GM23338 (cell line): ENCODE results near the gene MYOZ1. TPM values are rescaled to one million over a fixed set of nuclear protein-coding genes. Genes with fewer than 3 reads are reported as not detected.

ENCODE experiments used
- ATAC-seq: fragments of 200-7000 bp; cut with Tn5 transposase; 3 replicates; pipeline ENCODE4 v1.9.1; 2020
- DNase-seq: peaks from one replicate; pipeline ENCODE4 v3.0.0-alpha.2; 2015; ENCODE audit warnings: low spot score
- H2AFZ ChIP-seq: fragments of 200-600 bp; sonication (generic); 2 replicates; pipeline ENCODE4 v1.8.0; 2016; ENCODE audit warnings: antibody characterized with exemption, mild to moderate bottlenecking, moderate library complexity
- H3F3A ChIP-seq: fragments of 200-600 bp; sonication (generic); replicated peaks from 2 replicates; pipeline ENCODE4 v1.8.0; 2017; ENCODE audit warnings: antibody characterized with exemption, mixed run types, low read depth
- H3K27ac ChIP-seq: fragments of 200-600 bp; sonication (generic); 2 replicates; pipeline ENCODE4 v1.6.1; 2016; ENCODE audit warnings: low read depth
- H3K27me3 ChIP-seq: fragments of 200-600 bp; sonication (generic); 2 replicates; pipeline ENCODE4 v1.8.0; 2016; ENCODE audit warnings: mild to moderate bottlenecking, mixed run types, moderate library complexity; ENCODE audit not compliant: insufficient read depth
- H3K36me3 ChIP-seq: fragments of 200-600 bp; sonication (generic); 2 replicates; pipeline ENCODE4 v1.8.0; 2016; ENCODE audit warnings: mild to moderate bottlenecking; ENCODE audit not compliant: insufficient read depth
- H3K4me1 ChIP-seq: fragments of 200-600 bp; sonication (generic); 2 replicates; pipeline ENCODE4 v1.8.0; 2016; ENCODE audit warnings: mild to moderate bottlenecking, moderate library complexity; ENCODE audit not compliant: insufficient read depth
- H3K4me2 ChIP-seq: fragments of 200-600 bp; sonication (generic); 2 replicates; pipeline ENCODE4 v1.7.1; 2017; ENCODE audit warnings: mixed run types
- H3K4me3 ChIP-seq: fragments of 200-600 bp; sonication (generic); 2 replicates; pipeline ENCODE4 v1.6.1; 2016; ENCODE audit warnings: mixed run types
- H3K79me2 ChIP-seq: fragments of 200-600 bp; sonication (generic); replicated peaks from 2 replicates; pipeline ENCODE4 v1.8.0; 2017; ENCODE audit warnings: mild to moderate bottlenecking; ENCODE audit not compliant: insufficient read depth
- H3K9me2 ChIP-seq: fragments of 200-600 bp; sonication (generic); 2 replicates; pipeline ENCODE4 v1.8.0; 2017; ENCODE audit not compliant: insufficient read depth
- H4K20me1 ChIP-seq: fragments of 200-600 bp; sonication (generic); replicated peaks from 2 replicates; pipeline ENCODE4 v1.8.0; 2017; ENCODE audit warnings: mild to moderate bottlenecking; ENCODE audit not compliant: insufficient read depth
- H3K27ac Mint-ChIP-seq: 2 replicates; pipeline ENCODE4 v1.8.0; 2020; ENCODE audit warnings: inconsistent platforms, mild to moderate bottlenecking, moderate library complexity, mixed read lengths
- H3K27me3 Mint-ChIP-seq: 3 replicates; pipeline ENCODE4 v1.8.0; 2022; ENCODE audit warnings: low read depth, mild to moderate bottlenecking, moderate library complexity, mixed read lengths, inconsistent platforms; ENCODE audit not compliant: insufficient read depth, poor library complexity
- H3K36me3 Mint-ChIP-seq: 3 replicates; pipeline ENCODE4 v1.8.0; 2021; ENCODE audit warnings: low read depth, mild to moderate bottlenecking, inconsistent platforms, moderate library complexity, mixed read lengths
- H3K4me1 Mint-ChIP-seq: 3 replicates; pipeline ENCODE4 v1.8.0; 2020; ENCODE audit warnings: mild to moderate bottlenecking, inconsistent platforms, mixed read lengths
- H3K4me3 Mint-ChIP-seq: 3 replicates; pipeline ENCODE4 v1.8.0; 2021; ENCODE audit warnings: moderate library complexity, mild to moderate bottlenecking, inconsistent platforms, mixed read lengths
- H3K9me3 Mint-ChIP-seq: 3 replicates; pipeline ENCODE4 v1.8.0; 2020; ENCODE audit warnings: moderate library complexity, mild to moderate bottlenecking, inconsistent platforms, mixed read lengths
- EZH2phosphoT487 ChIP-seq: fragments of 200-600 bp; sonication (generic); IDR thresholded peaks from one replicate; pipeline ENCODE4 v1.8.1; 2018; ENCODE audit warnings: antibody characterized with exemption; ENCODE audit not compliant: unreplicated experiment
- JUNB ChIP-seq: IDR thresholded peaks from one replicate; pipeline ENCODE4 v1.6.1; 2016; ENCODE audit warnings: antibody characterized with exemption; ENCODE audit not compliant: unreplicated experiment
- NANOG ChIP-seq: IDR thresholded peaks from 2 replicates; pipeline ENCODE4 v1.6.1; 2016; ENCODE audit warnings: antibody characterized with exemption, borderline replicate concordance
- POLR2AphosphoS5 ChIP-seq: IDR thresholded peaks from 2 replicates; pipeline ENCODE4 v1.6.1; 2016; ENCODE audit warnings: antibody characterized with exemption, low read depth
- STAT1 ChIP-seq: IDR thresholded peaks from one replicate; pipeline ENCODE4 v1.6.1; 2016; ENCODE audit warnings: antibody characterized with exemption; ENCODE audit not compliant: unreplicated experiment
- ZNF114 ChIP-seq: fragments of 250-450 bp; sonication (Bioruptor Pico); IDR thresholded peaks from 2 replicates; pipeline ENCODE4 v1.5.0; 2020; ENCODE audit warnings: mild to moderate bottlenecking, moderate library complexity
- ZNF331 ChIP-seq: fragments of 250-450 bp; sonication (Bioruptor Pico); IDR thresholded peaks from 2 replicates; pipeline ENCODE4 v1.5.0; 2020; ENCODE audit warnings: low read depth, mild to moderate bottlenecking, moderate library complexity
- polyA plus RNA-seq: library from polyadenylated mRNA; unstranded; fragments of >200 nt; fragmentation: Nextera tagmentation; extraction: Ambion mirVana; gene quantifications from 2 replicates; pipeline ENCODE4 v1.2.1, GENCODE V29; 2016
- total RNA-seq: library from RNA; depleted of rRNA; stranded (reverse); fragments of >200 nt; shearing (Covaris generic); gene quantifications from 2 replicates; pipeline ENCODE4 v1.2.3, GENCODE V29; 2014
- TF ChIP-seq, protein P1 (sequence below), 2 experiments: fragments of 200-600 bp in 1 of 2; sonication (generic) in 1 of 2; conservative IDR thresholded peaks; 2 replicates each; pipeline versions ENCODE4 v1.5.1 to v1.6.1; 2016 to 2017; ENCODE audit warnings: antibody characterized with exemption in 2 of 2, low read depth in 2 of 2, mild to moderate bottlenecking in 2 of 2, moderate library complexity in 1 of 2
- TF ChIP-seq, protein P2 (sequence below): IDR thresholded peaks from one replicate; pipeline ENCODE4 v1.6.1; 2018; ENCODE audit warnings: antibody characterized with exemption; ENCODE audit not compliant: unreplicated experiment

MYOZ1 gene
- total and polyA plus RNA-seq, 2 experiments from 2014 or later, result 2.4 to 2.7 TPM

DNA sequence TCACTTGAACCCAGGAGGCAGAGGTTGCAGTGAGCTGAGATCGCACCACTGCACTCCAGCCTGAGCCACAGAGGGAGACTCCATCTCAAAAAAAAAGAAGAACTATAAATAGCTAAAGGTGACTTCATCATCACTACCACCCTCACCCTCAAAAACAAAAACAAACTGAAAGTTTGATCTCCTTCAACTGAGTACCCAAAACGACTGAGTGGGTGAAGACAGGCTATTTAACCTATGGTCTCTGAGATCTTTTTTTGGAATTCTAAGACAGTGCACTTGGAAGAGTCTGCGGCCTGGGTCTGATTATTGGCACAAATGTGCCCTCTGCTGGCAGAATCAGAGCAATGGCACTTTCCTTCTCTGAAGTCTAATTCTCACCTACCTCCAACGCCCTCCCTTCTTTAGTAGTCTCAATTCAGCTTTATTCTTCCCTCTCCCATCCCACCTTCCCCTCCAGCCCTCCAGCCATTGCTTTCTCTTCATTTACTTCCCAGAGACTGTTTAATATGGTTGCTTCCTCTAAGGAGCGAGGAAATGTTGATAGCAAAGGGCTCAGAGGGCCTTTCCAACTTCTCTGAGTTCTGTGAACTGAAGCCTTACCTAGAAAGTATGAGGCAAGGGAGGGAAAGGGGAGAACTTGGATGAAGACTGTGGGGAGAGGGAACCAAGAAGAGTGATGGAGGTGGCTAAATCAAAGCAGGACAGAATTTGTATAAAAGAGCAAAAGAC, 2.9 kb upstream of the MYOZ1 start:
- TF ChIP-seq, protein P1, sequence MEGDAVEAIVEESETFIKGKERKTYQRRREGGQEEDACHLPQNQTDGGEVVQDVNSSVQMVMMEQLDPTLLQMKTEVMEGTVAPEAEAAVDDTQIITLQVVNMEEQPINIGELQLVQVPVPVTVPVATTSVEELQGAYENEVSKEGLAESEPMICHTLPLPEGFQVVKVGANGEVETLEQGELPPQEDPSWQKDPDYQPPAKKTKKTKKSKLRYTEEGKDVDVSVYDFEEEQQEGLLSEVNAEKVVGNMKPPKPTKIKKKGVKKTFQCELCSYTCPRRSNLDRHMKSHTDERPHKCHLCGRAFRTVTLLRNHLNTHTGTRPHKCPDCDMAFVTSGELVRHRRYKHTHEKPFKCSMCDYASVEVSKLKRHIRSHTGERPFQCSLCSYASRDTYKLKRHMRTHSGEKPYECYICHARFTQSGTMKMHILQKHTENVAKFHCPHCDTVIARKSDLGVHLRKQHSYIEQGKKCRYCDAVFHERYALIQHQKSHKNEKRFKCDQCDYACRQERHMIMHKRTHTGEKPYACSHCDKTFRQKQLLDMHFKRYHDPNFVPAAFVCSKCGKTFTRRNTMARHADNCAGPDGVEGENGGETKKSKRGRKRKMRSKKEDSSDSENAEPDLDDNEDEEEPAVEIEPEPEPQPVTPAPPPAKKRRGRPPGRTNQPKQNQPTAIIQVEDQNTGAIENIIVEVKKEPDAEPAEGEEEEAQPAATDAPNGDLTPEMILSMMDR (conservative IDR thresholded peaks at IDR 0.05; ENCODE audit: low read depth in 2 of 2), result peak; percentile 92 to 96
- no peak for TF ChIP-seq JUNB
- Mint-ChIP-seq H3K9me3 (no peaks in the 10 kb centered on the region; the same call in 2 of the 3 replicates), H3K36me3 (no peaks in the 10 kb centered on the region; the same call in 2 of the 3 replicates), H3K4me3 (no peak overlapping the region), H3K27ac (no peak overlapping the region), H3K27me3 (peaks cover 14% of the 10 kb centered on the region), H3K4me1 (peaks cover 20% of the 10 kb centered on the region)
- Histone ChIP-seq H3K4me3 (no peak overlapping the region), H3K79me2 (no peaks in the 10 kb centered on the region), H3K4me1 (peaks cover 9% of the 10 kb centered on the region), H4K20me1 (no peaks in the 10 kb centered on the region), H3K27ac (no peak overlapping the region), H3F3A (peaks cover 6% of the 10 kb centered on the region; the same call in 1 of the 2 replicates), H3K4me2 (no peak overlapping the region), H3K9me2 (no peaks in the 10 kb centered on the region), H3K27me3 (no peaks in the 10 kb centered on the region), H3K36me3 (no peaks in the 10 kb centered on the region), H2AFZ (peak overlapping the region; percentile 64; the same call in 1 of the 2 replicates)
- ATAC-seq (peak; percentile 15), DNase-seq (peak; percentile 89)

DNA sequence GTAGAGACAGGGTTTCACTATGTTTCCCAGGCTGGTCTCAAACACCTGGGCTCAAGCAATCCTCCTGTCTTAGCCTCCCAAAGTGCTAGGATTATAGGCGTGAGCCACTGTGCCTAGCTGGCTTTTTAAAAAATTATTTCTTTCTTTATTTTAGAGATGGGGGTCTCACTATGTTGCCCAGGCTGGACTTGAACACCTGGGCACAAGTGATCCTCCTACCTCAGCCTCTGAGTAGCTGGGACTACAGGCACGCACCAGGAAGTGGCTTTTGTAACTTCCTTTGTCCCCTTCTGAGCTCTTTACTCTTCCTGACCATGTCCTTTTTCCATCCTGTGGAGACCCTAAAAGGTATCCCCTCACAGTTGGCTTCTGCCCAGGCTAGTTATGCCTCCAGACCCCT, 2.1 kb upstream of the MYOZ1 start:
- Histone ChIP-seq H3K4me1 (peaks cover 9% of the 10 kb centered on the region), H3K4me3 (no peak overlapping the region), H3K79me2 (no peaks in the 10 kb centered on the region), H3F3A (peaks cover 6% of the 10 kb centered on the region; the same call in 1 of the 2 replicates), H3K9me2 (no peaks in the 10 kb centered on the region), H3K27me3 (no peaks in the 10 kb centered on the region), H3K27ac (no peak overlapping the region), H3K36me3 (no peaks in the 10 kb centered on the region), H3K4me2 (no peak overlapping the region), H2AFZ (no peak overlapping the region), H4K20me1 (no peaks in the 10 kb centered on the region)
- no peaks in the 10 kb centered on the region; the same call in 2 of the 3 replicates for H3K36me3 Mint-ChIP-seq
- DNase-seq (no peak), ATAC-seq (no peak)
- no peaks in the 10 kb centered on the region for H3K9me3 Mint-ChIP-seq
- H3K4me3 Mint-ChIP-seq, result no peak overlapping the region
- peaks cover 11% of the 10 kb centered on the region for H3K27me3 Mint-ChIP-seq
- no peak overlapping the region for H3K27ac Mint-ChIP-seq
- TF ChIP-seq NANOG (no peak), EZH2phosphoT487 (no peak), POLR2AphosphoS5 (no peak), STAT1 (no peak), ZNF331 (CRISPR knock-in tag) (no peak), JUNB (no peak), ZNF114 (CRISPR knock-in tag) (no peak)
- TF ChIP-seq, protein P2, sequence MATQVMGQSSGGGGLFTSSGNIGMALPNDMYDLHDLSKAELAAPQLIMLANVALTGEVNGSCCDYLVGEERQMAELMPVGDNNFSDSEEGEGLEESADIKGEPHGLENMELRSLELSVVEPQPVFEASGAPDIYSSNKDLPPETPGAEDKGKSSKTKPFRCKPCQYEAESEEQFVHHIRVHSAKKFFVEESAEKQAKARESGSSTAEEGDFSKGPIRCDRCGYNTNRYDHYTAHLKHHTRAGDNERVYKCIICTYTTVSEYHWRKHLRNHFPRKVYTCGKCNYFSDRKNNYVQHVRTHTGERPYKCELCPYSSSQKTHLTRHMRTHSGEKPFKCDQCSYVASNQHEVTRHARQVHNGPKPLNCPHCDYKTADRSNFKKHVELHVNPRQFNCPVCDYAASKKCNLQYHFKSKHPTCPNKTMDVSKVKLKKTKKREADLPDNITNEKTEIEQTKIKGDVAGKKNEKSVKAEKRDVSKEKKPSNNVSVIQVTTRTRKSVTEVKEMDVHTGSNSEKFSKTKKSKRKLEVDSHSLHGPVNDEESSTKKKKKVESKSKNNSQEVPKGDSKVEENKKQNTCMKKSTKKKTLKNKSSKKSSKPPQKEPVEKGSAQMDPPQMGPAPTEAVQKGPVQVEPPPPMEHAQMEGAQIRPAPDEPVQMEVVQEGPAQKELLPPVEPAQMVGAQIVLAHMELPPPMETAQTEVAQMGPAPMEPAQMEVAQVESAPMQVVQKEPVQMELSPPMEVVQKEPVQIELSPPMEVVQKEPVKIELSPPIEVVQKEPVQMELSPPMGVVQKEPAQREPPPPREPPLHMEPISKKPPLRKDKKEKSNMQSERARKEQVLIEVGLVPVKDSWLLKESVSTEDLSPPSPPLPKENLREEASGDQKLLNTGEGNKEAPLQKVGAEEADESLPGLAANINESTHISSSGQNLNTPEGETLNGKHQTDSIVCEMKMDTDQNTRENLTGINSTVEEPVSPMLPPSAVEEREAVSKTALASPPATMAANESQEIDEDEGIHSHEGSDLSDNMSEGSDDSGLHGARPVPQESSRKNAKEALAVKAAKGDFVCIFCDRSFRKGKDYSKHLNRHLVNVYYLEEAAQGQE, result no peak
- TF ChIP-seq, protein P1 (conservative IDR thresholded peaks at IDR 0.05; ENCODE audit: low read depth in 2 of 2), result no peak
- peaks cover 12% of the 10 kb centered on the region for H3K4me1 Mint-ChIP-seq
